ENCODE data around the gene HELZ2. TPM values are rescaled to one million over a fixed set of nuclear protein-coding genes. Genes with fewer than 3 reads are reported as not detected.

Gene HELZ2
- total and polyA plus RNA-seq, 2 donors from 2014 or later = 3.2 to 40.7 TPM

DNA sequence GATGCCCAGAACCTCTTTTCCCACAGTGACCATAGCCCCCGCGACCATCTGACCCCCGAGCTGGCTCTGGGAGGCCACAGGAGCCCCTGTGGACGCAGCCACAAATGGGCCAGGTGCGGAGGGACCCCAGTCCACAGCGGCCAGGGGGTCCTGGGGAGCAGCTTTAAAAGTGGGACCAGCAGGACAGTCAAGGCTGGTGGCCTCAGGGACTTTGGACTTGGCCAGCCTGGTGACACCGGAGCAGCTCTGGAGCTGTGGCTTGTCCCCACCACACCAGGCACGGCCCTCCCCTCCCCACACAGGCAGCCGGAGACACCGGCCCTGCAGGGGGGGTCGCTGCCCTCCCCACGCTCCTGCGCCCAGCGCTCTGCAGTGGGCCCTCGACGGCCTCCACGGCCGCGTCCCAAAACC, 16.6 kb downstream of the HELZ2 start:
- no peak for TF ChIP-seq CTCF (IDR thresholded peaks at IDR 0.05; ENCODE audit: borderline replicate concordance, extremely low read depth, insufficient read depth)
- FAIRE-seq (no peak), DNase-seq (no peak)
- no peak overlapping the region for H3K27ac ChIP-seq (ENCODE audit: low read depth in 2 of 2, low read length in 2 of 2)
- H3K9ac ChIP-seq (ENCODE audit: low read length in 3 of 3) = no peak overlapping the region
- H3K36me3 ChIP-seq (ENCODE audit: control insufficient read depth in 2 of 3, insufficient read depth in 3 of 3, low read length in 3 of 3) = peaks cover 0 to 3% (median 0%) of the 10 kb centered on the region in 3 donors
- intact Hi-C loops (cut with DNase I) = no loop called here
- H3K4me3 ChIP-seq (ENCODE audit: low read length in 3 of 3) = no peak overlapping the region
- no peaks in the 10 kb centered on the region for H3K9me3 ChIP-seq (ENCODE audit: control insufficient read depth in 2 of 3, insufficient read depth in 1 of 3, low read length in 3 of 3)
- no peaks in the 10 kb centered on the region for H3K4me1 ChIP-seq (ENCODE audit: control insufficient read depth in 2 of 3, insufficient read depth in 2 of 3, low read depth in 1 of 3, low read length in 3 of 3)
- H3K27me3 ChIP-seq (ENCODE audit: control insufficient read depth, insufficient read depth, low read length) = no peaks in the 10 kb centered on the region

GRCh38 chr20:63556873-63557478, 17.1 kb downstream of the HELZ2 start:
- no peak overlapping the region for H3K9ac ChIP-seq (ENCODE audit: low read length in 3 of 3)
- intact Hi-C loops (cut with DNase I) = no loop called here
- peaks cover 0 to 3% (median 0%) of the 10 kb centered on the region in 3 donors for H3K36me3 ChIP-seq (ENCODE audit: control insufficient read depth in 2 of 3, insufficient read depth in 3 of 3, low read length in 3 of 3)
- no peaks in the 10 kb centered on the region for H3K27me3 ChIP-seq (ENCODE audit: control insufficient read depth, insufficient read depth, low read length)
- H3K27ac ChIP-seq (ENCODE audit: low read depth in 2 of 2, low read length in 2 of 2) = no peak overlapping the region
- no peaks in the 10 kb centered on the region for H3K9me3 ChIP-seq (ENCODE audit: control insufficient read depth in 2 of 3, insufficient read depth in 1 of 3, low read length in 3 of 3)
- no peak for FAIRE-seq
- no peak overlapping the region for H3K4me3 ChIP-seq (ENCODE audit: low read length in 3 of 3)
- TF ChIP-seq CTCF (IDR thresholded peaks at IDR 0.05; ENCODE audit: borderline replicate concordance, extremely low read depth, insufficient read depth) = no peak
- no peak for DNase-seq
- H3K4me1 ChIP-seq (ENCODE audit: control insufficient read depth in 2 of 3, insufficient read depth in 2 of 3, low read depth in 1 of 3, low read length in 3 of 3) = no peaks in the 10 kb centered on the region

GRCh38 chr20:63555661-63556381, 18.2 kb downstream of the HELZ2 start:
- peaks cover 0 to under 1% (median 0%) of the 10 kb centered on the region in 3 donors for H3K36me3 ChIP-seq (ENCODE audit: control insufficient read depth in 2 of 3, insufficient read depth in 3 of 3, low read length in 3 of 3)
- DNase-seq (peak in 2 of 5 donors; percentile 31 to 39), FAIRE-seq (no peak)

More at GRCh38 chr20:63555661-63556381, 18.2 kb downstream of the HELZ2 start:
- no peak overlapping the region for H3K27ac ChIP-seq (ENCODE audit: low read depth in 2 of 2, low read length in 2 of 2)
- no peak overlapping the region for H3K9ac ChIP-seq (ENCODE audit: low read length in 3 of 3)
- intact Hi-C loops (cut with DNase I) = no loop called here
- no peak overlapping the region for H3K4me3 ChIP-seq (ENCODE audit: low read length in 3 of 3)
- no peaks in the 10 kb centered on the region for H3K9me3 ChIP-seq (ENCODE audit: control insufficient read depth in 2 of 3, insufficient read depth in 1 of 3, low read length in 3 of 3)
- H3K4me1 ChIP-seq (ENCODE audit: control insufficient read depth in 2 of 3, insufficient read depth in 2 of 3, low read depth in 1 of 3, low read length in 3 of 3) = no peaks in the 10 kb centered on the region
- TF ChIP-seq CTCF (IDR thresholded peaks at IDR 0.05; ENCODE audit: borderline replicate concordance, extremely low read depth, insufficient read depth) = no peak
- H3K27me3 ChIP-seq (ENCODE audit: control insufficient read depth, insufficient read depth, low read length) = no peaks in the 10 kb centered on the region
